Osteoblast (primary cell): ENCODE results near the gene PRR23E. TPM values are rescaled to one million over a fixed set of nuclear protein-coding genes. Genes with fewer than 3 reads are reported as not detected.

ENCODE experiments used
- DNase-seq: peaks from one replicate; pipeline ENCODE4 v3.0.0; 2011; ENCODE audit warnings: low spot score, mixed read lengths; ENCODE audit not compliant: insufficient read length; ENCODE audit errors: missing footprints
- H2AFZ ChIP-seq: 2 replicates; pipeline ENCODE4 v1.6.0; 2011; ENCODE audit warnings: mild to moderate bottlenecking, low read length
- H3K27ac ChIP-seq: 2 replicates; pipeline ENCODE4 v1.5.1; 2011; ENCODE audit warnings: mild to moderate bottlenecking, low read depth, low read length, moderate library complexity
- H3K27me3 ChIP-seq: 2 replicates; pipeline ENCODE4 v1.6.0; 2012; ENCODE audit warnings: mild to moderate bottlenecking, control low read depth, inconsistent platforms, low read length, moderate library complexity; ENCODE audit not compliant: insufficient read depth
- H3K36me3 ChIP-seq: 2 replicates; pipeline ENCODE4 v1.5.1; 2011; ENCODE audit warnings: mild to moderate bottlenecking, low read length, control low read depth, moderate library complexity; ENCODE audit not compliant: insufficient read depth
- H3K4me1 ChIP-seq: 2 replicates; pipeline ENCODE4 v1.5.1; 2011; ENCODE audit warnings: mild to moderate bottlenecking, low read length, control low read depth, moderate library complexity; ENCODE audit not compliant: insufficient read depth
- H3K4me2 ChIP-seq: 2 replicates; pipeline ENCODE4 v1.6.0; 2011; ENCODE audit warnings: mild to moderate bottlenecking, low read length; ENCODE audit not compliant: insufficient read depth
- H3K4me3 ChIP-seq: fragments of 200-600 bp; sonication (generic); 3 replicates; pipeline ENCODE4 v1.5.1; 2012; ENCODE audit warnings: mild to moderate bottlenecking, low read length, inconsistent platforms; ENCODE audit not compliant: insufficient read depth
- H3K79me2 ChIP-seq: 2 replicates; pipeline ENCODE4 v1.6.0; 2012; ENCODE audit warnings: mild to moderate bottlenecking, low read length, control low read depth, inconsistent platforms; ENCODE audit not compliant: insufficient read depth
- H3K9me3 ChIP-seq: 2 replicates; pipeline ENCODE4 v1.5.1; 2011; ENCODE audit warnings: low read depth, low read length, control low read depth
- H4K20me1 ChIP-seq: 2 replicates; pipeline ENCODE4 v1.6.0; 2012; ENCODE audit warnings: mild to moderate bottlenecking, low read length, control low read depth; ENCODE audit not compliant: insufficient read depth
- total RNA-seq: library from RNA; depleted of rRNA; stranded (reverse); fragments of >200 nt; gene quantifications from 2 replicates; pipeline ENCODE4 v1.2.3, GENCODE V29; 2012
- TF ChIP-seq, protein P1 (sequence below): IDR thresholded peaks from 2 replicates; pipeline ENCODE4 v1.5.1; 2011; ENCODE audit warnings: mild to moderate bottlenecking, low read depth, low read length, moderate library complexity; ENCODE audit errors: extremely low read depth

PRR23E gene
- total RNA-seq, 1 donor: not detected

DNA sequence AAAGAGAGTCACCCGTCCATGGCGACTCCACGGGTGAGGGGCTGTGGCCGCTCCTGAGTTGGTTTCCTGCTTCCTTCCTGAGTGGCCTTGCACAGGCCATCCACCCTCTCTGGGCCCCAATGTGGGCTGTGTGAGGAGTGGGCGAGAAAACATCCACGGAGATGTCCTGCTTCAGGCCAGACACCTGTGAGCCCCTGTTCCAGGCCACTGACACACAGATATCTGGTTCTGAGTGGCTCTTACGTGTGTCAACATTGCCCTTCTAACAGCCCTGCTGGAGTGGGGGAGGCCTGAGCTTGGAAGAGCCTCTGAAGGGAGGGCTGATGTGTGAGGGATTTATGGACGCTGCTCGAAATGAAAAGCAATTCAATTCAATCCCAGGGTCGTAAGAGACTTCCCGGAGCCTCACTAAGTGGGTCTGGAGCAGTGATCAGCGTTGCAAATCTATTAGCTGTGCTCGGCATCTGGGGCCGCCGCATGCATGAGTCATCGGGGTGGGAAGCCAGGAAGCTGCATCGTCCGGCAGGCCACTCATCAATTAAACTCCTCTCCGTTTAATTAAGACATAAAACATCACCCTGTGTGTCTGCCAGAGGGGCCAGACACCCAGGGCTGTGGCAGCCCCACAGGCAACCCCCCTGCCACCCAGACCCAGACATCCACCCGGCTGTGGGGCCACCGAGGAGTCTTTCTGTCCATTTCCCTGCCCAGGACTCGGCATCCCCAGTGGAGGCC, 20.0 kb upstream of the PRR23E start:
- no peak overlapping the region for H3K27ac ChIP-seq

DNA sequence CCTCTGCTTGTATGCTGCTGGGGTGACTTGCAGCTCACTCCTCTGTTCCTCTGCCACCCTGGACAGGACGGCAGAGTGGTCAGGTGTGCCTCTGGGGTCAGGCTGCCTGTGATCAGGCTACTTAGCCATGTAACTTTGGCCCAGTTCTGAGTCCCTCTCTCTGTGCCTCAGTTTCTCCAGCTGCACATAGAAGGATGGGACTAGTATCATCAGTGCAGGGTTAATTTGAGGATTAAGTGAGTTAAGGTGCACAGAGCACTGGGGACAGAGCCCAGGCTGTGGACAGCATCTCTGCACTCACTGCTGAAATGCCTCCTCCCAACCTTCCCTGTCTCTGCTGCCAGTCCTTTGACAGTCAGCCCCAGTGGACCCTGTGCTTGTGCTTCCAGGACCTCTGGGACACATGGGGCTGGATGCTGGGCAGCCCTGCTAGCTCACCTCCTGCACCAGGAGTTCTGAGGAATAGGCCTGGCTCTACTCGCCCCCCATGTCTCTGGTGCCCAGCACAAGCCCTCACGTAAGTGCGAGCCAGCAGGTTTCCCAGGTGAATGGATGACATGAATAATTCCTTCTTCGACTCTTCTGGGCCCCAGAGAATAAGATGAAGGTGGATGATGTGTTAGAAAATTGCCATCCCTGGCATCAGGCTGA, 19.3 kb upstream of the PRR23E start:
- Histone ChIP-seq H3K4me3 (no peak overlapping the region), H3K36me3 (no peaks in the 10 kb centered on the region), H3K27ac (no peak overlapping the region), H3K27me3 (peaks cover 22% of the 10 kb centered on the region), H3K4me1 (peaks cover 20% of the 10 kb centered on the region), H3K9me3 (no peaks in the 10 kb centered on the region), H4K20me1 (no peaks in the 10 kb centered on the region), H3K79me2 (no peaks in the 10 kb centered on the region), H2AFZ (no peak overlapping the region), H3K4me2 (no peak overlapping the region)
- TF ChIP-seq, protein P1, sequence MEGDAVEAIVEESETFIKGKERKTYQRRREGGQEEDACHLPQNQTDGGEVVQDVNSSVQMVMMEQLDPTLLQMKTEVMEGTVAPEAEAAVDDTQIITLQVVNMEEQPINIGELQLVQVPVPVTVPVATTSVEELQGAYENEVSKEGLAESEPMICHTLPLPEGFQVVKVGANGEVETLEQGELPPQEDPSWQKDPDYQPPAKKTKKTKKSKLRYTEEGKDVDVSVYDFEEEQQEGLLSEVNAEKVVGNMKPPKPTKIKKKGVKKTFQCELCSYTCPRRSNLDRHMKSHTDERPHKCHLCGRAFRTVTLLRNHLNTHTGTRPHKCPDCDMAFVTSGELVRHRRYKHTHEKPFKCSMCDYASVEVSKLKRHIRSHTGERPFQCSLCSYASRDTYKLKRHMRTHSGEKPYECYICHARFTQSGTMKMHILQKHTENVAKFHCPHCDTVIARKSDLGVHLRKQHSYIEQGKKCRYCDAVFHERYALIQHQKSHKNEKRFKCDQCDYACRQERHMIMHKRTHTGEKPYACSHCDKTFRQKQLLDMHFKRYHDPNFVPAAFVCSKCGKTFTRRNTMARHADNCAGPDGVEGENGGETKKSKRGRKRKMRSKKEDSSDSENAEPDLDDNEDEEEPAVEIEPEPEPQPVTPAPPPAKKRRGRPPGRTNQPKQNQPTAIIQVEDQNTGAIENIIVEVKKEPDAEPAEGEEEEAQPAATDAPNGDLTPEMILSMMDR: no peak
- DNase-seq: peak; percentile 32

More for the DNA sequence above, 20.0 kb upstream of the PRR23E start:
- Histone ChIP-seq H3K4me2 (peak overlapping the region; percentile 50), H3K27me3 (peaks cover 24% of the 10 kb centered on the region), H3K4me3 (no peak overlapping the region), H2AFZ (peak overlapping the region; percentile 18), H3K9me3 (no peaks in the 10 kb centered on the region), H3K79me2 (no peaks in the 10 kb centered on the region), H4K20me1 (no peaks in the 10 kb centered on the region), H3K36me3 (no peaks in the 10 kb centered on the region), H3K4me1 (peaks cover 20% of the 10 kb centered on the region)
- DNase-seq: peak; percentile 98
- TF ChIP-seq, protein P1: no peak

DNA sequence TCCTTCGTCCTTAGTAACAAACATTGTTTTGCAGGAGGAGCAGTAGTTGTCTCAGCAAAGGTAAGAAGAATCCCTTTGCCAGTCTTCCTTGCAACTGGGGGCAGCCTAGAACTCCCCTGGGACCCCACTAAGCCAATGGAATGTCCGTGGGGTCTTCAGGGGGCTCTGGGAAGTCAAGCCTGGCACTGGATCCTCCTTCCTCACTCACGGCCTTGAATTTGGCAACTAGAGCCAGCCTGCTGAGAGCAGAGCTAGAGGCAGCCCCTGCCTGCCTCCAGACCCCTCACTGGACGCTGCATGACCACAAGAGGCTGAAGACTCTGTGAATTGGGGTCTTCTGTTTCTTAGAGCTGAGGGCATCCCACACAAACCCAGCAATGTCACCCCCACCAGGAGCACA, 18.6 kb upstream of the PRR23E start:
- Histone ChIP-seq H3K4me3 (no peak overlapping the region), H3K79me2 (no peaks in the 10 kb centered on the region), H3K4me2 (no peak overlapping the region), H2AFZ (no peak overlapping the region), H3K36me3 (no peaks in the 10 kb centered on the region), H4K20me1 (no peaks in the 10 kb centered on the region), H3K4me1 (peaks cover 20% of the 10 kb centered on the region), H3K9me3 (no peaks in the 10 kb centered on the region), H3K27me3 (peaks cover 19% of the 10 kb centered on the region), H3K27ac (no peak overlapping the region)
- TF ChIP-seq, protein P1: no peak
- DNase-seq: peak; percentile 38

DNA sequence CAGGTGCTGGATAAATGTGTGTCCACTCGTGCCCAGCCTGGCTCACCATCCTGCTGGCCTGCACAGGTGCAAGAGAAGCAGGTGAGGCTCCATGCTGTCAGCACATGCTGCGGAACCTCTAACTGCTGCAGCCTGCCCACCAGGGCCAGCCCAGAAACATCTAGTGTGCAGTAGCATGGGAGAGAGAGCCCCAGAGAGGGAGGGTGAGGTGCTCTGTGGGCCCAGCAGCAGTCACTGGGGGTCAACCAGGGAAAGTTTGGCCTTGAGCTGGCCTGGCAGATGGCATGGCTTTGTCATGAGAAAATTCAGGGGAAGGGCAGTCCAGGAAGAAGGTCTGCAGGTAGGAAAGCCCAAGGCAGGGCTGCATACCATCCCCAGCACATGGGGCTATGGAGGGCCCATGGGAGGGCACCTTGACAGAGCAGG, 18.2 kb upstream of the PRR23E start:
- no peaks in the 10 kb centered on the region for H3K79me2 ChIP-seq
- H3K4me1 ChIP-seq: peaks cover 20% of the 10 kb centered on the region
- H3K36me3 ChIP-seq: no peaks in the 10 kb centered on the region
- peaks cover 15% of the 10 kb centered on the region for H3K27me3 ChIP-seq
- H3K9me3 ChIP-seq: no peaks in the 10 kb centered on the region
- no peak overlapping the region for H3K4me2 ChIP-seq
- TF ChIP-seq, protein P1: no peak
- DNase-seq: no peak
- no peak overlapping the region for H3K27ac ChIP-seq
- H4K20me1 ChIP-seq: no peaks in the 10 kb centered on the region
- no peak overlapping the region for H3K4me3 ChIP-seq
- H2AFZ ChIP-seq: no peak overlapping the region
